ENCODE measurements around the gene WT1.

GRCh38 chr11:32435942-32436750 is 807 bp upstream of the WT1 start:
- TF ChIP-seq CTCF (conservative IDR thresholded peaks at IDR 0.05 in 1 of 2, IDR thresholded peaks at IDR 0.05 in 1 of 2; ENCODE audit: extremely low read depth in 1 of 2, insufficient read depth in 1 of 2, low read depth in 1 of 2, low read length in 2 of 2) (no peak), EZH2 (IDR thresholded peaks at IDR 0.05; ENCODE audit: borderline replicate concordance, low read length) (peak; percentile 79)

Data from mammary epithelial cell (primary cell).